ENCODE results near the gene RAB43.

The RAB43 gene

DNA sequence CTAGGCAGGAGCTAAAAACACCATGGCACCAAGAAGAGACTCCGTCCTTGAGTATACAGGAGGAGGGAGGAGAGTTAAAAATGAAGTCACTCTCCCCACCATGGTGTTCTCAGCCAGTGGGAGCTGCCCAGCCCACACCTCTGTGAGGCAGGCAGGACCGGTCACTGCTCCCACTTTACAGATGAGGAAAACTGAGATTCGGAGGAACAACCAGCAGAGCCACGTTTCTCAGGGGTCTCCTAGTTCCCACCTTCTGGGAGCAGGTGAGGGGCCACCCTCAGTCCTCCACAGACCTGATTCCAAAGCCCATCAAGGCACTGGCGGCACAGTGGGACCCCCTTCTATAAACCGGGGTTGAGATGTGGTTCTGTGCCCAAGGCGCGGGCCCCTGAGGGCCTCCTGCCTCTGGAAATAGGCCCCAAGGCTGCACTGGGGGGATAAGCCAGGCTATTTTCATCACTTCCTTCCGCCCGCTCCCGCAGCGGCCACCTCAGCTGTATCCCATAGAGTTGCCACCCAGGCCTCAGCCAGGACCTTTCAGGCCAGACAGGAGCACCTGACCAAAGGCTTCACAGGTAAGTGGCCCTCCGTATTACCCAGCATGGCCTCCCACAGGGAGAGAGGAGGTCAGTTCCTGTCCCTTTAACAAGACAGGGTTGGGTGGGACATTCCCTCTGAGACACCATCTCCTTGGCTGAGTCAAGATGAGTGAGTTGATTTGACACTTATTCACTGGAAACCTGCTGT is 61.2 kb downstream of the RAB43 start, which contains the start of gene GP9:
GP9 (plus strand) TSS at position 504 of the 747 bp plus-strand sequence. CDS start 961 bp downstream, outside the sequence.
- DNase-seq (ENCODE audit: low spot score), result no peak

DNA sequence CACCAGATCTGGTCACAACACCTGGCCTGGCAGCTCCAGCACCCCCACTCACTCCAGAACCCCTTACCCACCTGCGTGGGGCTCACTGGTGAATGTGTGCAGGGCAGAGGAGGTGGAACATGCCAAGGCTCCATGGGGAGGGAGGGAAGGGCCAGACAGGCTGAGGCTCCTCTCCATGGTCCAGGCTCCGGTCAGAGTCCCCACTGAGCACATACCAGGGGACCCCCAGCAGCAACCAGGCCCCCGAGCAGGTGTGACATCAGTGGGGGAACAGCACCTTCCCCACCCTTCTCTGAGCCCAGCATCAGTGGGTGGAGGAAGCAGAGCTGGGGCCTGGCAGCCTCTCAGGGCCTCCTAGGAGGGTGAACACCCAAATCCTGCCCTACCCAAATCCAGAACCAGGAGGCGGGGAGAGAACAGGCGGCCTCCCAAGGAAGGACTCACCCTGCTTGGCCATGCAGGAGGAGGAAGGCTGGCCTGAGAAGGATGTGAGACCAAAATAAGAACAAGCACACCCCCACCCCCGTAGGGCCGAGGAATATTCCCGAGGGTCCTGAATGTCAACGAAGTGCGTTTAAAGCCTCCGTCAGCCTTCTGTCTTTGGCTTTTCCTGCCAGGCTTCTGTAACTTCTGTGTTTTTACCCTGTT is 62.2 kb downstream of the RAB43 start:
- no peak for DNase-seq (ENCODE audit: low spot score)

DNA sequence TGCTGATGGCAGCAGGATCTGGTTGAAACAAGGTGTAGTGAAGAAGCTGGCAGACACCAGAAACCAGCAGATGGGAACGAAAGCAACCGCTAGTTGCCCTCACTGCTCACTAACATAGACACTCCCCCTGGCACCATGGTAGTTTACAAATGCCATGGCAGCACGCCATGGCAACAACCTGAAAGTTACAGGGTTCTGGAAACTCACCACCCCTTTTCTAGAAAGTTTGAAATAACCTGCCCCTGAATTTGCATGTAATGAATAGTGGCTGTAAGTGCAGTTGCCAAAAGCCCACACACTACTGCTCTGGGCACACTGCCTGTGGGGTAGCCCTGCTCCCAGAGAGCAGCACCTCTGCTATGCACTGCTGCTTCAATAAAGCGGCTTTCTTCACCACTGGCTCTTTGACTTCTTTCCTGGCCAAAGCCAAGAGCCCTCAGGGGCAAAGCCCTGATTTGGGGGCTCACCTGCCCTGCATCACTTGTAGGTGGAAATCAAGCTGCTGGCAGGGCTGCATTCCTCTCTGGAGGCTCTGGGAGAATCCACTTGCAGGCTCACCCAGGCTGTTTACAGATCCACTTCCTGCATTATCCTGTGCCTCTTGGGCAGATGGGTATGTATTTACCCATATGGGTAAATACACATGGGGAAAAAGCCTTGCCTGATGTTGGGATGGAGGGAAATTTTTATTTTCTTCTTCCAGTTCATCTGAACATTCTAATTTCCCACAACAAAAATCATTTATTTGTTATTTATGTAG is 63.0 kb downstream of the RAB43 start:
- no peak for DNase-seq (ENCODE audit: low spot score)

DNA sequence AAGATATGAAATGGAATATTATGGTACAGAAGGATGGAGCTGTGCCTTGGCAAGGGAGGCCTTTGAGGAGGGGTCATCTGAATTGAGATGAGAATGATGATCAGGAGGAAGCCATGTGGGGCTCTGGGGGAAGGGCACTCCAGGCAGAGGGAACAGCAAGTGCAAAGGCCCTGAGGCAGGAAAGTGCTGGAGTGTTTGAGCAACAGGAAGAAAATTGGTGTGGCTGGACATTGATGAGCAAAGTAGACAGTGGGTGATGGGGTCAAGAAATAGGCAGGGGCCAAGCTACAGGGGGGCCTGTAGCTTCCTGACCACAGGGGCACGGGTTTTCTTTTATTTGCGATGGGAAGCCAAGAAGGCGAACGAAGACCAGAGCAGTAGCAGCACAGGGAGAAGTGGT is 64.4 kb downstream of the RAB43 start:
- DNase-seq (ENCODE audit: low spot score), result no peak

DNA sequence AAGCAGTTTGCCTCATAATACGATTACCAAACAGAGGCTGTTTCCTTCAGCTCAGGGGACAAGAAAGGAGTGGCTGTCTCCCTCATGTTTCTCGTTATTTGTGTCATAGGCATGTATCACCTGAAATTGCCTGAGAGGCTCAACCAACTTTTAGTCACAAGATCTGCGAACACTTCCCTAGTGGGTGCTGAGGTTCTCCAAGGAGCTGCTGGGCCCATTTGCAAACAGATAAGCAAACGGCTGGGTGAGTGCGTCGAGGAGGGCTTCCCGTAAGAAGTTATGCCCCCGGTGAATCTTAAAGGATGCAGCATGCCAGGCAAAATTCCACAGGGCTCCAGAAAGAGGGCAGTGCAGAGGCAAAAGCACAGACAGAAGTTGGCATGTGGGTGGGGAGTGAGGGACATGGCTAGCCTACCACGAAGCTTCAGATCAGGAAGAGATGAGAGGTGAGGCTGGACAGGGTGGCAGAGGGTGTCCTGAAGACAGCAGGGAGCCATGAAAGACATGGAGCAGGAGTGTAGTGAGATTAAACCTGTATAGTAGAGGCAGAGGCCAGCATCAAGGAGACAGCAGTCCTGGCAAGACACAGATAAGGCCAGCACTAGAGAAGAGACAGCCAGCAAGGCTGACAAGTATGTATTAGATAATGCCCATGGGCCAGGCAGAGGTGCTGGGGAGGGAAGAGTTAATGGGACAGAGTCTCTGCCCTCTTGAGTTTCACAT is 65.0 kb downstream of the RAB43 start:
- no peak for DNase-seq (ENCODE audit: low spot score)

DNA sequence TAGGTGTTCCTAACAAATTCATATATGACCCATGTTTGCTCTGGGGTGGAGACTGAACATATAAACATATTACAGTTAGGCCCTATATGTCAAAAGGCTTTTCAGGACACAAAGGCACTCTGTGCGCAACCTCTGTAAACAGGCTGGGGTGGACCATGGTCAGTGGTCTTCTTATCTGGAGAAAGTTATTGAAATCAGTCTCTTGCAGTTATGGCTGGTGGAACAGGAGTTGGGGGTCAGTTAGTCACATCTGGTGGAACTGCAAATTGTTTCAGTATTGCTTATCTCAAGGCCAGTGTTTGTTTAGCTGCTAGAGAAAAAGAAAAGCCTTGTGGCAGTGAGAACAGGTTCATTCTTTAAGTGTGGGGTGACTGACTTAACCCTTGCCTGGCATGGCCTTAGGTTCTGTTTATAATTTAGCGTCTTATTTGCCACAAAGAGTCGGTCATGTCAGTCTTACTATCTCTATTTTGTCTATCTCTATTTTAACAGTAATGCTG is 66.9 kb downstream of the RAB43 start:
- no peak for DNase-seq (ENCODE audit: low spot score)

DNA sequence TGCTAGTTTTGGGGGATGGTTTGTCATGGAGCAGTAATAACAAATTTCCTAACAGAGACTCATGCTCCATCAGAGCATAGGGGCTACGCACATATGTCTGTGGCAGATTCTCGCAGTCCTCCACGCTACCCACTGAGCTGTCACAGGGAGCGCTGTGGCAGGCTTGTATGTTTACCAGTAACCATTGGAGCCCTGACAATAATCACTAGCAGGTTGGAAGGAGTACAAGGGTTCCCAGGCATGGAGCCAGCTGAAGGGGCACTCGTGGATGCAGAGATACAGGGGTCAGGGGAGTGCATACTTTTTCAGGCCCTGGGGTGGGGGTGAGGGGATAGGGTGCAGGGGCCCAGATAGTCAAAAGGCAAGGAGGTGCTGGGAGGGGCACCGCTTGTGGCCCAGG is 68.9 kb downstream of the RAB43 start:
- DNase-seq (ENCODE audit: low spot score), result no peak

DNA sequence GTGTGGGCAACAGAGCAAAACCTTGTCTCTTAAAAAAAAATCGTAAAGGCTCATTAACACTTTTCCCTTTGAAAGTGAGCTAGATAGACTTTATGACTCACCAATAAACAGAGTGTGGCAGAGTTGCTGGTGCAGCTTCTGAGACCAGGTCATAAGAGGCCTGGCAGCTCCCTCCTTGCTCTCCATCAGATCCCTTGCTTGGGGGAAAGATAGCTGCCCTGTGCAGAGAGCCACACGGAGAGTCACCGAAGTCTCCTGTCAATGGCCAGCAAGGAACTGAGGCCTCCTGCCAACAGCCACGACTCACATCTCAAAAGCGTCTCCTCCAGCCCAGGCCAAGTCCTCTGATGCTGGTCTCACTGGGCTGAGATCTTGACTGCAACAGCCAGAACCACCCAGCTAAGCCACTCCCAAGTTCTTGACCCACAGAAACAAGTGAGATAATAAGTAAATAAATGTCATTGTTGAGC is 69.7 kb downstream of the RAB43 start:
- no peak for DNase-seq (ENCODE audit: low spot score)

DNA sequence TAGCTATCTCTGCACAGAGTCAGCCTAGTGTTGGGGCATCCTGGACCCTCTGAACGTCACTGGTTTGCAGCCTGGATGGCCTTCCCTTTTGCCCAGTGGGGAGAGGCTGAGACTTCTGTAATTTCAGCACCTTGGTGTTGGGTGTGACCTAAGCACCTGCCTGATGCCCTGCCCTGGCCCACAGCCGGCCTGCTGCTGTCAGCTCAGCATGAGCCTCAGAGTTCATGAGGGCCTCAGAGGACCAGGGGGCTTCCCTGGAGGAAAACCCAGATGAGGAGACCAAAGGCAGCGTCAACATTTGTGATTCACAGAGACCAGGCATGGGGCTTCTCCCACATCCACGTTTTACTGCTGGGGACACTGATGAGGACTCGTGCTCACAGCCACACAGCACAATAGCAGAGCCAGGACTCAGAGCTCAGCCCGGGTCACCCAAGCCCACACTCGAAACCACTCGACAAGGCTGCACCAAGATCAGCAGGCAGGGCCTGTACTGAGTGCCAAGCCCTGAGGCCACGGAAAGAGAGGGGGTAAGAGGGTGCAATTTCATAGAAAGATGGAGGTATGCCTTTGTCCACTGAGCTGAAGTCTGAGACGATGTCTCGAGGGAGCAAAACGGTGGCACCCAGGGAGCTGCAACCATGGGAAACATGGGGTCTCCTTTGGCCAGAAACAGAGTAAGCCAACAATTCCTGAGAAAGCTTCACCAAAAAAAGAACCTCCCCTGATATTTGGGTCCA is 70.9 kb downstream of the RAB43 start:
- no peak for DNase-seq (ENCODE audit: low spot score)

DNA sequence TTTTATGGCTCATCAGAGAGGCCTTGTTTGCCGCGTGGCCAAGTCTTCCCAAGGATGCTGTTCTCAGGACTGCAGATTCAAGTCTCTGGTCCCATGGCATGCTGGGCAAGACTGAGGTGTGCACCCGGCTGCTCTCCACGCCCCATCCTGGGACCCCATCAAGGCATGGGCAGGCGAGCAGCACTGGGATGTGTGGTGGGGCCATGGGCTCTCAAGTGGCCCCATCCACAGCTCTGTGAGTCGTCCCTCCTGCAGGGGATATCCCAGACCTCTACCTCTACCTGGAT is 74.1 kb downstream of the RAB43 start:
- DNase-seq (ENCODE audit: low spot score), result no peak

DNA sequence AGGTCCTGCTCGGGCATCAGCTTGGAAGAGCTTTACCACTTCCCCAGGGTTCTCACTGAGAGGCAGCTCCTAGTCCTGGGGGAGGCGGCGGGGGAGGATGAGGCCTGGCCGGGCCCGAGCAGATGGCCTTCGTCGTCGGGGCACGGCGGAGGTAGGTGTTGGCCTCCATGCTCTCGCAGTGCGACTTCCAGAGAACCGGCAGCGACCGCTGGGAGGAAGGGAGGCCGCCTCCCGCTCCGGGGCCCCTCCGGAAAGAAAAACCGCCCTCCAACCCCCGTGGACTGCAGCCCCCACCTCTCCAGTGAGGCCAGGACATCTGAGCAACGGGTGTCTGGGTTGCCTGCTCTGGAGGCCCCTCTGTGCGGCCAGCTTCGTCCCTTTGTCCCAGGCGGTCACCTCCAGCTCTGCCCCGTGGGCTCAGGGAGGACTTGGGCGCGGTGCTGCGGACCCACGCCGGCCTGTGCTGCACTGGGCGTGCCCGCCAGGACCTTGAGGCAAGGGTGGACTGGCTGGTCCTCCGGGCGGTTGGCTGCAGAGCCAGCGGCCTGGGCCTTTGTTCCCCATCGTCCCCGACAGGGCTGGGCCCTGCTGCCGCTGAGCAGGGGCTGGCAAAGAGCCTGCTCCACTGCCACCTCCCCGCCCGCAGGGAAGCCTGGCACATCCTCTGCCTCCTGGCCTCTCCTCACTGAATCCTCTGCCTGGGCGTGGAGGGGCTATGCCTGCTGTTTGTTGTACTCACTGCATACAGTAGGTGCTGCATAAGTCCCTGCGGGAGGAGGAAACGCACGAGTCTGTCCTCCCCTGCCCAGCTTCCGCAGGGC is 74.7 kb downstream of the RAB43 start:
- DNase-seq (ENCODE audit: low spot score), result no peak

DNA sequence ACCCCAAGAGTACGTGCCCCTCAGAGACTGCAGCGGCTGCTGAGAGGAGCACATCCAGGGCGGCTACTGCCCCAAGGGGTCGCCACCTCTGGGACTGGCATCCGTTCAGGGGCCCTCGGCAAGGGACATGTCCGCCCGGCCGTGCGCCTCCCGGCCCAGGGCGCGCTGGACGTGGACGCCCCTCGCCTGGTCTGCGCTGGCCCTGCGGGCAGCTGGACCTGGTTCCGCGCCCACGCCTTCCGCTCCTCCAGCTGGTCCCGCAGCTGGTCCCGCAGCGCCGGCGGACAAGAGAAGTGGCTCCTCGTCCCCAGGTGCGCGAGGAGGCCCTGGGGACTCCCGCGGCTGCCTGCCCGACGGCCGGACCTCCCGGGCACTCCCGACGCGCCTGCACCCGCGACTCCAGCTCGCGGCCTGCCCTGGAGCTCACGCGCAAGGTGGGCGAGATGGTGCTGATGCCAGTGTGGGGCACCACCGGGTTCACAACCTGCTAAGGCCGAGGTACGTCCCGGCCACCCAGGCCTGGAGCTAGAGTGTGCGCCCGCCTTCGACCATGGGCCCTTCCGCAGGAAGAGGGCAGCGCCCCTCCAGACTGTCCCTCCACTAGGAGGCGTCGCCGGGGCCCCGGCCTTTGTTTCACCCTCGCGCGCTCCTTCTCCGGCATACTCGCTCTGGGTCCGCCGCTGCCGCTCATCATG is 75.4 kb downstream of the RAB43 start:
- no peak for DNase-seq (ENCODE audit: low spot score)

DNA sequence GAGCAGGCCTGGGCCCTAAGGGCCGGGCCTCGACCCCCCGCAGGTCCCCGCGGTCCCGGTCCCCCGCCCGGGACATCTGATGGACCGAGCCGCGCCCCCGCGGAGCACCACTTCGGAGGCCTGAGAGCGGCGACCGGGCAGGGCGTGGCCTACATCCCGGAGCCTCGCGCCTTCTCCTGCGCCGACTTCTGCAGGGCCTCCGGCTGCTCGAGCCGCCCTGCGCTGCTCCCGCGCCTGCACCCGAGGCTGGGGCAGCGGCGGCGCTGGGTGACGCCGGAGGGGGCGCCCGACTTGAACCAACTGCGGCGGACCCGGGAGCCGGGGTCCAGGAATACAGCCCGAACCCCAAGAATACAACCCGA is 75.9 kb downstream of the RAB43 start:
- DNase-seq (ENCODE audit: low spot score), result no peak

DNA sequence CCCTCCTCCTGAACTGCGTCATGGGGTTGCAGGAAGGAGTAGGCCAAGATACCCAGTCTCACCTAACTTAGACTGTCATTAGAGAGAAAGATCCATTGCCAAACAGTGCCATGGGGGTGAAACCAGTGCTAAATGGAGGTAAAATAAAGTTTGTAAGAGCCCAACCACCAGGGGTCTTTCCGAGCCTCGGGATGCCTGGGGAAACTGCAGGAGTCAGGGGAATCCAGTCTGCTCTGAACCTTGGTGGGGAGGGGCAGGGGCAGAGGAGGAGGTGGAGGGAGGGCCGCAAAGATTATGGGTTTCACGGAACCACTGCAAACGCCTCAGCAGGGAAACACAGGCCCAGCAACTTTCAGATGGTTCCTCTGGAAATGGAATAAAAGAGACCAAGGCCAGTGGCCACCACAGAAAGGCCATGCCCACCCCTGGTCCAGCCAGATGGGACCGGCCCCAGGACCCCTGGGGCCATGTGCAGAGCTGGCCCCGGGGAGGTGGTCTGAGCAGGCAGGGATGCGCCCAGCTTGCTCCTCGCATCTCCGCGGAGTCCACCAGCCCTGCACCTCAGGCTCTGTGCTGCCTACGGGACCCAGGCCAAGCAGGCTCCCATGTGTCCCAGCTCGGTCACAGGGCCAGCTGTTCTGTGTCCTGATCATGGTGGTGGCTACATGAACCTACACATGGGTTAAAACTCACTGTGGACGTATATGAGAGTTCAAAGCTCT is 80.9 kb downstream of the RAB43 start:
- DNase-seq (ENCODE audit: low spot score), result no peak

DNA sequence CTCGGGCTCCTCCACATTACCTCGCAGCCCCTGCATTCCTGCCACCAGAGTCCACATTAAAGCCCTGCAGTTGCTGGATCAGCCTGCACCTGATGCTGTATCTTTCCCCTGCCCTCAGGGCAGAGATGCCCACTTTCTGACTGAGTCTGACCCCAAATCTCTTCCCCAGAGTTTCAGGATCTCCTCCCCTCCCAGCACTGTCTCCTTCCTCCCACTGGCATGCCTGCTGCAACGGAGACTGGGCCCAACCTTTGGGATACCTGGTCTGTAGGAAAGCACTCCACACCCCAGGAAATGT is 81.6 kb downstream of the RAB43 start:
- DNase-seq (ENCODE audit: low spot score), result no peak

DNA sequence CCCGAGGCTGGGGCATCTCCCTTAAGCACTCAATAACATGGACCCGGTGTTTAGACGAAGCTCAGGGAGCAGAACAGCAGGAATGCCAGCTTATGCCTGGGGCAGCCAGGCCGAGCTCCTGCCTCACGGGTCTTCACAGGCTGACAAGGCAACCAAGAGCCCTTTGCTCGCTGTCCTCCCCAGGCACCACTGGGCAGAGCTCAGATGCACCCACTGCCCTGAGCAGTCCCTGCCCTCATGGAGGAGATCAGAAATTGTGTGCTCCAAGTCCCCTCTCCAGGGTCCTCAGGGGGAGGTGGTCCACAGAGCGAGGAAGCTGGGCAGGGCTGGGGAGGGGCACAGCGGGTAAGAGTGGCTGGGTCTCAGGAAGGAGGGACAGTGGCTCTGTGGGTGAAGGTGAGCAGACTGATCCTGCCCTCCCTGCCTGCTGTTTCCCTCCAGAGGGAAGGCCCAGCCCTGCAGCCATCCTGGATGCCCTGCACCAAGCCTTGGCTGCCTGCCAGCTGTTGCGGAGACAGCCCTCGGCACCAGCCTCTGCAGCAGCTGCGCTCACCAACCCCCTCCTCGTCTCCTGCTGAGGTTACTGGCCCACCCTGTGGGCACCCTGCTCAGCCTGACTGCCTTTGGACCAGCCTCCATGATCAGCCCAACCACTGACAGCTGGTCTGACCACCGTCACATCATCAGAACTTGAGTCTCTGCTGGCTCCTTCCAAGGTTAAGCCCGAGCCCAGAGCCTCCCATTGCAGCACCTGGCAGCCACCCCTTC is 82.1 kb downstream of the RAB43 start:
- no peak for DNase-seq (ENCODE audit: low spot score)

DNA sequence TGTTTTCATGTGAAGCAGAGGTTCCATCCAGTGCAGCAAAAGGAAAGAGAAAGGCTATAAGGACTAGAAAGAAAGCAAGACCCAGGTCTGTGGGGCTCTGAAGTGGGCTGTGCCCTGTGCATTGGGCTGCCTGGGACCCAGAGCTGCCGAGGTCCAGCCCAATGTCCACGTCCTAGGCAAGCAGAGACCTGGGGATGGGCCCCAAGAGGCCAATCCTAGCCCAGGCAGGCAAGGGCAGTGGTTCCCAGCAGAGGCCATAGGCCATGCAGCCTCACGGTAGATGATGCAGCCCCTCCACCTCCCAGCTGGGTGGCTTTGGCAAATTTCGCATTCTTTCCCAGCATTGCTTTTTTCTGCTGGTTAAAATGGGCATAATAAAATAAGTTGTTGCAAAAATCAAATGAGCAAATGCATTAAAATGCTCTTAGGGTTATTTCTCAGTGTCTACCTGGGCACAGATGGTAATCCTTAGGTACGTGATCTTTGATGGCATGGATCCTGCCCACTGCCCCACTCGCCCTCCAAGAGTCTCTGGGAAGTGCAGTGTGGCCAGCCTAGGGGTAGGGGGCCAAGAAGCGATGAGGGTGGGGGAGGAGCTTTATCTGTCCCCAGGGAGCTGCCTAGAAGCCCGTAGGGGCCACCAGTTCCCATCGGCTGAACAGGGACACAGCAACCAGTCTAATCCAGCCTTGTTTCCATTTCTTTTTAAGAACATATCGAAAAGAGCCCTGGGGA is 83.3 kb downstream of the RAB43 start:
- DNase-seq (ENCODE audit: low spot score), result no peak

All from COLO829 (cell line).